GM19324 (cell line): Measurements from ENCODE around the gene TNNI3.

Experiments
- ATAC-seq: cut with Tn5 transposase; IDR thresholded peaks from one replicate; pipeline ENCODE4 v1.9.1; 2021; ENCODE audit warnings: mild to moderate bottlenecking, moderate library complexity; ENCODE audit not compliant: unreplicated experiment, low FRiP score

The TNNI3 gene

GRCh38 chr19:55149078-55150003, 8.2 kb downstream of the TNNI3 start, which contains the start of gene TNNT1:
Gene TNNT1, minus strand, starts transcription at chr19:55149206. Its CDS starts 2,049 bp downstream, at chr19:55147157.
- no peak for ATAC-seq

- no peak for ATAC-seq
Measured at GRCh38 chr19:55147545-55148251, 9.8 kb downstream of the TNNI3 start.

- no peak for ATAC-seq
Measured at GRCh38 chr19:55146705-55147273, 10.7 kb downstream of the TNNI3 start.

- ATAC-seq = no peak
Measured at GRCh38 chr19:55146078-55146704, 11.3 kb downstream of the TNNI3 start.

- ATAC-seq = no peak
Measured at GRCh38 chr19:55145232-55145631, 12.3 kb downstream of the TNNI3 start.

- no peak for ATAC-seq
Measured at GRCh38 chr19:55141696-55142095, 15.8 kb downstream of the TNNI3 start.

- ATAC-seq = no peak
Measured at GRCh38 chr19:55137915-55138314, 19.6 kb downstream of the TNNI3 start.

GRCh38 chr19:55136399-55137102, 21.0 kb downstream of the TNNI3 start:
- ATAC-seq = no peak

- no peak for ATAC-seq
Measured at GRCh38 chr19:55134736-55135135, 22.8 kb downstream of the TNNI3 start.

- ATAC-seq = no peak
Measured at GRCh38 chr19:55133639-55134444, 23.7 kb downstream of the TNNI3 start.

GRCh38 chr19:55132453-55133129, 24.9 kb downstream of the TNNI3 start:
- ATAC-seq = no peak

GRCh38 chr19:55131421-55131820, 26.1 kb downstream of the TNNI3 start:
- no peak for ATAC-seq

GRCh38 chr19:55119053-55119452, 38.5 kb downstream of the TNNI3 start:
- ATAC-seq = no peak

- no peak for ATAC-seq
Measured at GRCh38 chr19:55118401-55118991, 39.0 kb downstream of the TNNI3 start.

GRCh38 chr19:55117663-55118391, 39.7 kb downstream of the TNNI3 start:
- ATAC-seq = peak; percentile 91

- ATAC-seq = peak; percentile 26
Measured at GRCh38 chr19:55116859-55117662, 40.5 kb downstream of the TNNI3 start, which contains the start of gene PPP1R12C. Gene PPP1R12C, minus strand, starts transcription at chr19:55117637. Its CDS starts 94 bp downstream, at chr19:55117543.
